T-helper 2 cell treated with Interferon-gamma antibody and Interleukin-4, amounts not matched to agents 100 ng/mL and 5 ng/mL, for 36 hours (primary cell): ENCODE data around the gene NAXE. TPM values are rescaled to one million over a fixed set of nuclear protein-coding genes. Genes with fewer than 3 reads are reported as not detected.

ENCODE experiments used
- intact Hi-C: fragments of 100-400 bp; cut with micrococcal nuclease; formaldehyde crosslinking; loops from one replicate; pipeline ENCODE4 v1.15.1; 2023
- total RNA-seq: library from RNA; stranded (reverse); gene quantifications from 2 replicates; pipeline ENCODE4 v1.2.3, GENCODE V29; 2022

The NAXE gene
- total RNA-seq, 1 donor from 2014 or later: 64.5 TPM

- intact Hi-C loops: loop anchor here (2.0 to 5.0 kb wide), 2 partner anchors 16 to 51 kb away; partner anchors contain the start of gene NAXE
Observed at GRCh38 chr1:156643049-156643777, 51.6 kb downstream of the NAXE start.

DNA sequence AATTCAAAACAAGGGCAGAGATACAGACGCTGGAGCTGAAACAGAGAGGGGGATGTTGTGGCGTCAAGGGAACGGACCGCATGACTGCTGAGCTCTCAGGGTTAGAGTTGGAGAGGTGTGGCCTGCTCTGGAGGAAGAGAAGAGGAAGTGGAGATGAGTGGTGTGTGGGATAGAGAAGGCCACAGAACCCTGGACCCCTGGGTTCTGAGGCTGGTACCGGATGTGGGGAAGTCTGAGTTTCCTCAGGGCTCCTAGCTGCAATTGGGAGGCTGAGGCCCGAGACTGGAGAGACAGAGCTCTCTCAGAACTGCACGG, 52.2 kb downstream of the NAXE start:
- intact Hi-C loops: loop anchor here (2.0 to 5.0 kb wide), 2 partner anchors 17 to 51 kb away; partner anchors contain the start of gene NAXE

Other genes starting within 250 kb of the NAXE start
- gene RHBG, start 222.6 kb upstream of the NAXE start, total RNA-seq: not detected in 2 replicates
- gene MEF2D, start 91.0 kb upstream of the NAXE start, total RNA-seq: 29.7 and 34.2 TPM in 2 replicates
- gene IQGAP3, start 19.2 kb upstream of the NAXE start, total RNA-seq: 16.1 and 16.4 TPM in 2 replicates
- gene TTC24, start 12.1 kb upstream of the NAXE start, total RNA-seq: 1.2 and 2.3 TPM in 2 replicates
- gene GPATCH4, start 9.7 kb downstream of the NAXE start, total RNA-seq: 50.4 and 53.5 TPM in 2 replicates
- 0.11 TPM in 1 of 2 replicates, not detected in the other for gene HAPLN2, start 27.6 kb downstream of the NAXE start, total RNA-seq
- gene BCAN, start 50.3 kb downstream of the NAXE start, total RNA-seq: not detected in 2 replicates
- not detected in 2 replicates for gene NES, start 85.6 kb downstream of the NAXE start, total RNA-seq
- gene CRABP2, start 113.8 kb downstream of the NAXE start, total RNA-seq: 1.6 and 2.1 TPM in 2 replicates
- gene METTL25B, start 136.7 kb downstream of the NAXE start, total RNA-seq: 29.8 and 34.7 TPM in 2 replicates
- gene ISG20L2, start 137.0 kb downstream of the NAXE start, total RNA-seq: 57.9 and 59.3 TPM in 2 replicates
- gene MRPL24, start 149.3 kb downstream of the NAXE start, total RNA-seq: 71.9 and 75.7 TPM in 2 replicates
- gene HDGF, start 159.9 kb downstream of the NAXE start, total RNA-seq: 253 and 257 TPM in 2 replicates
- 83.3 and 85.5 TPM in 2 replicates for gene PRCC, start 175.8 kb downstream of the NAXE start, total RNA-seq
- gene SH2D2A, start 225.1 kb downstream of the NAXE start, total RNA-seq: 94.7 and 96.1 TPM in 2 replicates